OCI-LY7 (cell line): ENCODE measurements around the gene TWIST2. TPM values are rescaled to one million over a fixed set of nuclear protein-coding genes. Genes with fewer than 3 reads are reported as not detected.

Experiments
- BruUV-seq: library from RNA; stranded (reverse); fragments of 400-500 nt; replicated peaks from 2 replicates; lab custom pipeline; 2021; lab: Mats Ljungman, UMichigan
- CTCF ChIA-PET: fragments of 300-600 bp; sonication (Branson Sonifier 250); formaldehyde crosslinking; loops from one replicate; lab custom pipeline; 2022; ENCODE audit warnings: antibody characterized with exemption; ENCODE audit not compliant: unreplicated experiment; lab: Charles Lee
- POLR2A ChIA-PET: fragments of 300-600 bp; sonication (Branson Sonifier 250); formaldehyde crosslinking; loops from one replicate; lab custom pipeline; 2022; ENCODE audit warnings: antibody characterized with exemption; lab: Charles Lee
- DNase-seq: peaks from one replicate; pipeline ENCODE4 v3.0.0-alpha.2; 2015; ENCODE audit warnings: low spot score
- H2AFZ ChIP-seq: fragments of 200-600 bp; sonication (generic), shearing (Covaris generic); 2 replicates; pipeline ENCODE4 v1.6.1; 2014; ENCODE audit warnings: mild to moderate bottlenecking, antibody characterized with exemption, low read length, moderate library complexity
- H3K27ac ChIP-seq: fragments of 200-600 bp; sonication (generic); 2 replicates; pipeline ENCODE4 v1.5.1; 2014; ENCODE audit warnings: mixed run types, low read depth, mild to moderate bottlenecking, moderate library complexity, low read length, inconsistent platforms; ENCODE audit not compliant: poor library complexity, severe bottlenecking
- H3K36me3 ChIP-seq: fragments of 200-600 bp; sonication (generic); 2 replicates; pipeline ENCODE4 v1.6.1; 2014; ENCODE audit warnings: mild to moderate bottlenecking, antibody characterized with exemption, low read length, moderate library complexity, mixed read lengths; ENCODE audit not compliant: insufficient read depth
- H3K4me1 ChIP-seq: fragments of 200-600 bp; sonication (generic); 2 replicates; pipeline ENCODE4 v1.5.1; 2014; ENCODE audit warnings: mild to moderate bottlenecking, low read length; ENCODE audit not compliant: insufficient read depth, poor library complexity, severe bottlenecking
- H3K4me2 ChIP-seq: fragments of 200-600 bp; sonication (generic); 2 replicates; pipeline ENCODE4 v1.6.1; 2014; ENCODE audit warnings: mild to moderate bottlenecking, low read length
- H3K4me3 ChIP-seq: fragments of 200-600 bp; sonication (generic); 2 replicates; pipeline ENCODE4 v1.5.1; 2014; ENCODE audit warnings: mild to moderate bottlenecking, low read depth, low read length; ENCODE audit not compliant: poor library complexity, severe bottlenecking
- H3K79me2 ChIP-seq: fragments of 200-600 bp; sonication (generic); 2 replicates; pipeline ENCODE4 v1.6.1; 2016; ENCODE audit warnings: low read depth, mild to moderate bottlenecking, low read length, moderate library complexity, mixed read lengths; ENCODE audit not compliant: insufficient read depth
- H3K9me2 ChIP-seq: fragments of 200-600 bp; sonication (generic); 2 replicates; pipeline ENCODE4 v1.6.1; 2016; ENCODE audit warnings: mild to moderate bottlenecking, low read length, mixed read lengths; ENCODE audit not compliant: insufficient read depth
- H3K9me3 ChIP-seq: fragments of 200-600 bp; sonication (generic); 2 replicates; pipeline ENCODE4 v1.6.1; 2014; ENCODE audit warnings: mild to moderate bottlenecking, mixed run types, low read length, mixed read lengths
- H4K20me1 ChIP-seq: fragments of 200-600 bp; sonication (generic); 2 replicates; pipeline ENCODE4 v1.6.1; 2014; ENCODE audit warnings: mild to moderate bottlenecking, antibody characterized with exemption, low read length, moderate library complexity, mixed read lengths; ENCODE audit not compliant: insufficient read depth
- CTCF ChIP-seq: fragments of 200-600 bp; sonication (generic); conservative IDR thresholded peaks from 2 replicates; pipeline ENCODE4 v1.5.1; 2014; ENCODE audit warnings: mild to moderate bottlenecking, antibody characterized with exemption, low read length, moderate library complexity, mixed read lengths
- EZH2phosphoT487 ChIP-seq: fragments of 200-600 bp; sonication (generic); IDR thresholded peaks from 2 replicates; pipeline ENCODE4 v1.6.1; 2018; ENCODE audit warnings: low read depth, borderline replicate concordance, mild to moderate bottlenecking, mixed run types, antibody characterized with exemption, low read length, moderate library complexity, mixed read lengths
- intact Hi-C: fragments of 100-400 bp; cut with micrococcal nuclease; formaldehyde crosslinking; loops from one replicate; pipeline ENCODE4 v1.10.0; 2022; ENCODE audit not compliant: unreplicated experiment
- total RNA-seq, 2 experiments: library from RNA; depleted of rRNA in 1 of 2; stranded (reverse); fragments of >200 nt in 1 of 2; shearing (Covaris generic) in 1 of 2; gene quantifications; 2 replicates each; pipeline ENCODE4 v1.2.3, GENCODE V29; 2014 to 2022

TWIST2 gene
- total RNA-seq, 2 experiments from 2014 or later, result not detected

DNA sequence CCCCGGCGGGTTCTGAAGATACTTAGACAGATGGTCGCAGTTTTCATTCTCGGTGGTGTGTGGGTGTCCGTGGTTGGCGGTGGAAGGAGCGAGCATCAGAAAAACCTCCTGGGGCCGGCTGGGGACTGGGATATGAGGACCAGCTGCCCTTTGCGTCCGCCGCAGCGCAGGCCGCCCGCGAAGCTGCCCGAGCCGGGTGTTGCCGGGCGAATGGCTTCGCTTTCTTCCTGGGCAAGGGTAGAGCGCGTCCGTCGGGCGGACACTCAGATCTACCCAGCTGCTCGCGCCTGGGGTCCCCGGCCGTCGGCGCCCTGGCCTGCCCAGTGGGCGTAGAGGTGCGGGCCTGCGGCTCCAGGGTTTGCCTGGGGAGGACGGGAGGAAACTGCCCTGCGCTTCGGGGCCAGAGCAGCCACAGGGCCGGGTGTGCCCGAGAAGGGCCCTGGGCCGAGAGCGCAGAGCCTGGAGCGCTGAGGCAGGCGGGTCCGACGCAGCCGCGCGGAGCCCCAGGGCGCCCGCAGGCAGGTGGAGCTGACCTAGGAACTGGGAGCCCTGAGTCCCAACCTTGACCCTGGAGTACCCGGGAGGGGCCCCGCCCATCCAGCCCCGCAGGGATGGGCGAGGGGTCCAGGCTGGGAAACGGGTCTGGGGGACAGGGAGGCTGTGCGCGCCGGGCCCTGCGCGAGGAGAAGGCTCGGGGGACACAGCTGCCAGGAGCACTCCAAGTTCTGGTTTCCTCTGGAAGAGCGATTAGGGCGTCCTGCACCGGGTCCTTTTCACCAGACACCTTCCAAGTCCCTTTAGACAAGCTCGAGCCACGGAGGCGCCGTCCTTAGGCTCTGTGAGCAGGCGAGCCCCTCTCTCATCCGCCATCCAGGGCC is 1.3 kb downstream of the TWIST2 start:
- no peak overlapping the region for H3K4me2 ChIP-seq
- CTCF ChIA-PET, result no interaction called here

GRCh38 chr2:238850091-238850490 is 2.2 kb downstream of the TWIST2 start:
- ChIA-PET POLR2A (no interaction called here), CTCF (no interaction called here)
- Histone ChIP-seq H3K4me1 (no peaks in the 10 kb centered on the region), H3K9me2 (no peaks in the 10 kb centered on the region), H3K9me3 (no peaks in the 10 kb centered on the region), H3K36me3 (no peaks in the 10 kb centered on the region), H2AFZ (no peak overlapping the region), H3K27ac (no peak overlapping the region), H3K4me2 (no peak overlapping the region), H4K20me1 (no peaks in the 10 kb centered on the region), H3K4me3 (no peak overlapping the region), H3K79me2 (no peaks in the 10 kb centered on the region)
- no peak for DNase-seq
- TF ChIP-seq CTCF (no peak), EZH2phosphoT487 (no peak)
- intact Hi-C loops, result no loop called here
- no TSS peak for BruUV-seq

More for the DNA sequence above, 1.3 kb downstream of the TWIST2 start:
- no peak for DNase-seq
- Histone ChIP-seq H3K79me2 (no peaks in the 10 kb centered on the region), H3K4me3 (no peak overlapping the region), H4K20me1 (no peaks in the 10 kb centered on the region), H3K4me1 (no peaks in the 10 kb centered on the region), H3K9me2 (no peaks in the 10 kb centered on the region), H3K9me3 (no peaks in the 10 kb centered on the region), H2AFZ (no peak overlapping the region), H3K36me3 (no peaks in the 10 kb centered on the region), H3K27ac (no peak overlapping the region)
- POLR2A ChIA-PET, result interaction anchor here (0.5 kb wide), 1 partner anchor 93 kb away, joined by 3 read pairs; no protein-coding TSS in a partner anchor
- TF ChIP-seq CTCF, result no peak
- no peak for TF ChIP-seq EZH2phosphoT487
- BruUV-seq, result no TSS peak
- intact Hi-C loops, result no loop called here

- Histone ChIP-seq H3K36me3 (no peaks in the 10 kb centered on the region), H3K9me3 (no peaks in the 10 kb centered on the region), H3K4me3 (no peak overlapping the region), H3K4me1 (no peaks in the 10 kb centered on the region), H3K27ac (no peak overlapping the region), H3K79me2 (no peaks in the 10 kb centered on the region), H2AFZ (no peak overlapping the region), H3K4me2 (no peak overlapping the region), H4K20me1 (no peaks in the 10 kb centered on the region), H3K9me2 (no peaks in the 10 kb centered on the region)
- no peak for DNase-seq
- intact Hi-C loops, result no loop called here
- no TSS peak for BruUV-seq
- CTCF ChIA-PET, result no interaction called here
- TF ChIP-seq CTCF, result no peak
- POLR2A ChIA-PET, result no interaction called here
These were observed 3.1 kb downstream of the TWIST2 start for GRCh38 chr2:238851026-238851425.
